Hair follicle dermal papilla cell (primary cell): ENCODE measurements around the gene DPP7. TPM values are rescaled to one million over a fixed set of nuclear protein-coding genes. Genes with fewer than 3 reads are reported as not detected.

Experiments
- small RNA-seq: library from RNA; depleted of rRNA; stranded (forward); fragments of <200 nt; gene quantifications from one replicate; pipeline ENCODE3, GENCODE V24; 2012
- total RNA-seq: library from RNA; depleted of rRNA; stranded (reverse); fragments of >200 nt; gene quantifications from 2 replicates; pipeline ENCODE4 v1.2.3, GENCODE V29; 2012

DPP7 gene
- 68.4 and 81.5 TPM in 2 replicates for total RNA-seq

DNA sequence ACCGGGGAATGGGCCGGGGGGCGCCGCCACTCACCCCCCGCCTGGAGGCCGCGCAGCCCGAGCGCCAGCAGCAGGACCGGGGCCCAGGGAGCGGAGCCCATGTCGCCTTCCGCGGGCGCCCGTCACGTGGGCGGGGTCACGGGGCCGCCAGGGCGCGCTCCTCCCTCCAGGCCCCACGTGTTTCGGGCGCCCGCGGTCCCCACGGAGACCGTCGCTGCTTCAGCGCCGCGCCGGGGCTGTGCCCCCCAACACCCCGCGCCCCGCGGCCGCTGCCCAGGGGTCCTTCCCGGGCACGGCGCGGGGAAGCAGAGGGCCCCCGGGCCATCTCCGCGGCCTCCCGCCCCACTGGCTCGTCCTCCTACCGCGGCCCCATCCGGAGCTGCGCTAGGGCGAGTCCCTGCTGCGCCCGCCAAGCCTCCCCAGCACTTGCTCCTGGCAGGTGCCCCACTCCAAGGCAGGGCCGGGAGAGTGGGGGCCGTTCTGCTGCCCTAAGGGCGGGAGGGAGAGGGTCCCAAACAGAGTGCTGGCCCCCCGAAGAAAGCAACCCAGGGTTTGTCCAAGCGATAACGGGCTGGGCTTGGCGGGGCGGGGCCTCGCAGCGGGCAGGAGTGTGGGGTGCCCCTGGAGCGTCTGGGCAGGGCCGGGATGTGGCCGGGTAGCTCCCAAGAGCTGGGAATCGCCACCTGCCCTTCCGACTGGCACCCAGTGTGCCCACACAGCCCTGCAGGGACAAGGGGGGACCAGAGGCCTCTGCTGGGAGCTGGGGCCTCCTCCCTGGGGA, at the start of gene DPP7:
Gene DPP7, minus strand, starts transcription at position 121 of the 781 bp plus-strand sequence. Its CDS starts 20 bp downstream, at position 101.

DNA sequence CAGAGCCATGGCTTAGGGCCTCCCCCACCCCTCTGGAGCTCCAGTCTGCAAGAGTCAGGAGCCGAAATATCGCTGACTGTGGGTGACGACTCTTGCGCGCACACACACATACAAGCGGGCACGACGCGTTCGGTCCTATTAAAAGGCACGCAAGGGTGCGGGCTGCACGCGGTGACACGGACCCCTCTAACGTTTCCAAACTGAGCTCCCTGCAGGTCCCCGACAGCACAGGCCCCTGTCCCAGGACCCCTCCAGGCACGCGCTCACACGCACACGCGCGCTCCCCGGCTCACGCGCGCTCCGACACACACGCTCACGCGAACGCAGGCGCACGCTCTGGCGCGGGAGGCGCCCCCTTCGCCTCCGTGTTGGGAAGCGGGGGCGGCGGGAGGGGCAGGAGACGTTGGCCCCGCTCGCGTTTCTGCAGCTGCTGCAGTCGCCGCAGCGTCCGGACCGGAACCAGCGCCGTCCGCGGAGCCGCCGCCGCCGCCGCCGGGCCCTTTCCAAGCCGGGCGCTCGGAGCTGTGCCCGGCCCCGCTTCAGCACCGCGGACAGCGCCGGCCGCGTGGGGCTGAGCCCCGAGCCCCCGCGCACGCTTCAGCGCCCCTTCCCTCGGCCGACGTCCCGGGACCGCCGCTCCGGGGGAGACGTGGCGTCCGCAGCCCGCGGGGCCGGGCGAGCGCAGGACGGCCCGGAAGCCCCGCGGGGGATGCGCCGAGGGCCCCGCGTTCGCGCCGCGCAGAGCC, 24.4 kb upstream of the DPP7 start, which contains the start of gene GRIN1:
Gene GRIN1, plus strand, starts transcription at position 433 of the 746 bp plus-strand sequence. CDS start 333 bp downstream, outside the sequence.

DNA sequence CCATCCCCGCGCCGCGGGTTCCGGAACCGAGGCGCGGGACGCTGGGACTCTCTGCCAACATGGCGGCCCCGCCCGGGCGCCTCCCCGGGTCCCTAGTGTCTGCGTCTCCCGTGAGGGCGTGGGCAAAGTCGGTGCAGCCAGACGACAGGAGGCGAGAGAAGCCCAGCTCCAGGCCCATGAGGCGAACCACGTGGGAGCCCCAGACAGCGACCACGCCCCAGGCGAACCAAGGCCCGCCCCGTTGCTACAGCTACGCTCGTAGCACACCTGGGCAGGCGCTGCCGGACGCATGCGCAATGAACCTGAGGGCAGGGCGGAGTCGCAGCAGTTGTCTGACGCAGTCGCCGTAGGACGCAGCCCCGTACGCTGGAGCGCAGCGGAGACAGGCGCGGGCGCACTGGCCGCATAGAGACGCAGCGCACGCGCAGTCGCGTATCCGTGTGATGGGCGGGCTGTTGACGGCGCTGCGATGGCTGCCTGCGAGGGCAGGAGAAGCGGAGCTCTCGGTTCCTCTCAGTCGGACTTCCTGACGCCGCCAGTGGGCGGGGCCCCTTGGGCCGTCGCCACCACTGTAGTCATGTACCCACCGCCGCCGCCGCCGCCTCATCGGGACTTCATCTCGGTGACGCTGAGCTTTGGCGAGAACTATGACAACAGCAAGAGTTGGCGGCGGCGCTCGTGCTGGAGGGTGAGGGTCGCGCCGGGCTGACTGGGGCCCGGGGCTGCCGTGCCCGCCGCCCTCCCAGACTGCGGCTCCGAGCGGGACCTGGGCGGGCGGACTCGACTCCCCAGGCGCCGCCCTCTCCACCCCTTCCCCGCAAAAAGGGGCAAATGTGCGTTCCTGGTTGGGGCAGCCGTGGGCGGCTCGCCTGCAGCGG, 27.8 kb downstream of the DPP7 start, which contains the start of gene MAN1B1:
Gene MAN1B1, plus strand, starts transcription at position 455 of the 878 bp plus-strand sequence. Its CDS starts 15 bp downstream, at position 470.

DNA sequence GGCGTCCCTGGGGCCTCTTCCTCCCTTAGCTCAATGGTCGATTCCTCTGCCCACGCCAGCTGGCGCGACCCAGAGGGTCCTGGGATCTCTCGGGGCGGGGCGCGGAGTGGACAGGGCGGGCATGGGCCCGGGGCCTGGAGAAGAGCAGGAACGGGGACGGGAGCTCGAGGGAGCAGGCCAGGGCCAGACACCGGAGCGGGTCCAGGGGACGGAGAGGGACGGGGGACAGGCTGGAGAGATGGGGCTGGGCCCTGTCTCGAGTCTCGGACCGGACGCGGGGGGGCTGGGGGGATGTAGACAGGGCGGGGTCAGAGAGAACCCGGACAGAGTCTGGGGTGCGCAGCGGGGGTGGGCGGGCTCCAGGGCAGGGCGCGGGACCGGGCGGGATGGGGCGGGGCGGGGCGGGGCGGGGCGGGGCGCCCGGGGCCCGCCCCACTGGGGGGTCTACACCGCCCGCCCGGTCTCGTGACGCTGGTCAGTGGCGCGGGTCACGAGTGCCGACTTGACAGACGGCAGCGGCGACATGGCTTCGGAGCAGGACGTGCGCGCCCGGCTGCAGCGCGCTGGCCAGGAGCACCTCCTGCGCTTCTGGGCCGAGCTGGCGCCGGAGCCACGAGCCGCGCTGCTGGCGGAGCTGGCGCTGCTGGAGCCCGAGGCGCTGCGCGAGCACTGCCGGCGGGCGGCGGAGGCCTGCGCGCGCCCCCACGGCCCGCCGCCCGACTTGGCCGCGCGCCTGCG, 37.4 kb downstream of the DPP7 start, which contains the start of gene UAP1L1:
Gene UAP1L1, plus strand, starts transcription at position 508 of the 738 bp plus-strand sequence. Its CDS starts 16 bp downstream, at position 524.

DNA sequence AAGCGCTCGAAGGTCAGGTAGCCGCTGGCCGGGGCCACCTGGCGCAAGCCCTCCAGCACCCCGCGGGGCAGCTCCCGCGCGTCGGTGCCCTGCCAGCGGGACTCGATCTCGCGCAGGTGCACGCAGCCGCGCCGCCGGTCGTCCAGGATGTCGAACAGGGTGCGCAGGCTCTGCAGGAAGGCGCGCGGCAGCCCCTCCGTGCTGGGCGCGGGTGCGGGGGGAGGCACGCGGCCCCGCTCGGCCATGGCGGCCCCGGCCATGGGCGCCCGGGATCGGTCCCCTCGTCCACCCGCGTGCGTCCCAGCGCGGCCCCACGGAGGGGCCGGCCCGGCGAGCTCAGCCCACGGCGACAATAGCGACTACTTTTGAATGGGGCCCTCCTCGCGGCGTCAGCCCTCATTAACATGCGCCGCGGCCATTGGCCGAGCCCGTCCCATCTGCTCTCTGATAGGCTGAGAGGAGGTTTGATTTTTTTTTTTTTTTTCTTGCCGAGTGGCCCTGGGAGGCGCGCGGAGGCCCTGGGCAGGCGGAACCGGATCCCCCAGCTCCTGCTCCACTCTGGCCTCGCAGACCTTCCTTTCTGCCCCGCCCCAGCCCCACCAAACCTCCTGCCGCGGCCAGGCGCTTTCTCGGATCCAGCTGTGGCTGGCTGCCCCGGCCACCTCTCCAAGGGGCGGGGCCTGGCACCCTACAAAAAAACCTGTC, 44.2 kb downstream of the DPP7 start, which contains the start of gene SAPCD2:
Gene SAPCD2, minus strand, starts transcription at position 357 of the 705 bp plus-strand sequence. Its CDS starts 97 bp downstream, at position 260.

Small RNAs within 50 kb of the gene (small RNA-seq; reads per million reads assigned to genes)
- gene RF00153 = not detected

Other genes starting within 250 kb of the DPP7 start
- gene EDF1, start 248.4 kb downstream of the DPP7 start, total RNA-seq = 119 and 175 TPM in 2 replicates
- gene TRAF2, start 228.2 kb downstream of the DPP7 start, total RNA-seq = 6.6 and 6.8 TPM in 2 replicates
- 133 and 152 TPM in 2 replicates for gene FBXW5, start 170.0 kb downstream of the DPP7 start, total RNA-seq
- gene C8G, start 169.5 kb downstream of the DPP7 start, total RNA-seq = 1.1 TPM in 1 of 2 replicates, not detected in the other
- 0.24 TPM in 1 of 2 replicates, not detected in the other for gene LCN12, start 162.5 kb downstream of the DPP7 start, total RNA-seq
- gene PTGDS, start 137.2 kb downstream of the DPP7 start, total RNA-seq = 16.9 and 20.2 TPM in 2 replicates
- 2.4 and 3.5 TPM in 2 replicates for gene LCNL1, start 131.7 kb downstream of the DPP7 start, total RNA-seq
- gene PAXX, start 122.3 kb downstream of the DPP7 start, total RNA-seq = 7.3 and 8.5 TPM in 2 replicates
- gene CLIC3, start 118.2 kb downstream of the DPP7 start, total RNA-seq = 0.32 and 2.4 TPM in 2 replicates
- 11.9 and 15.1 TPM in 2 replicates for gene ABCA2, start 86.5 kb downstream of the DPP7 start, total RNA-seq
- gene FUT7, start 82.6 kb downstream of the DPP7 start, total RNA-seq = not detected in 2 replicates
- 4.7 and 6.9 TPM in 2 replicates for gene NPDC1, start 68.6 kb downstream of the DPP7 start, total RNA-seq
- not detected in 2 replicates for gene ENTPD2, start 60.7 kb downstream of the DPP7 start, total RNA-seq
- 1.6 and 1.8 TPM in 2 replicates for gene SAPCD2, start 44.2 kb downstream of the DPP7 start, total RNA-seq
- 32.5 and 40.4 TPM in 2 replicates for gene UAP1L1, start 37.2 kb downstream of the DPP7 start, total RNA-seq
- 81.1 and 82.9 TPM in 2 replicates for gene MAN1B1, start 27.7 kb downstream of the DPP7 start, total RNA-seq
- 0.12 TPM in 1 of 2 replicates, not detected in the other for gene GRIN1, start 24.4 kb upstream of the DPP7 start, total RNA-seq
- not detected in 2 replicates for gene LRRC26, start 55.3 kb upstream of the DPP7 start, total RNA-seq
- gene TMEM210, start 57.3 kb upstream of the DPP7 start, total RNA-seq = not detected in 2 replicates
- gene ANAPC2, start 73.8 kb upstream of the DPP7 start, total RNA-seq = 23.5 and 23.8 TPM in 2 replicates
- gene SSNA1, start 73.9 kb upstream of the DPP7 start, total RNA-seq = 46.1 and 55.9 TPM in 2 replicates
- 8.9 and 9.4 TPM in 2 replicates for gene TPRN, start 86.0 kb upstream of the DPP7 start, total RNA-seq
- gene TMEM203, start 90.9 kb upstream of the DPP7 start, total RNA-seq = 32.1 and 32.4 TPM in 2 replicates
- gene NDOR1, start 91.0 kb upstream of the DPP7 start, total RNA-seq = 5.1 and 6.8 TPM in 2 replicates
- gene RNF208, start 107.5 kb upstream of the DPP7 start, total RNA-seq = 0.16 and 0.85 TPM in 2 replicates
- gene CYSRT1, start 110.4 kb upstream of the DPP7 start, total RNA-seq = 0.32 and 0.73 TPM in 2 replicates
- gene RNF224, start 112.8 kb upstream of the DPP7 start, total RNA-seq = 0.16 TPM in 1 of 2 replicates, not detected in the other
- under 0.01 TPM in 1 of 2 replicates, not detected in the other for gene SLC34A3, start 116.2 kb upstream of the DPP7 start, total RNA-seq
- 123 and 132 TPM in 2 replicates for gene TUBB4B, start 126.6 kb upstream of the DPP7 start, total RNA-seq
- not detected in 2 replicates for gene STPG3, start 136.6 kb upstream of the DPP7 start, total RNA-seq
- 56.8 and 59.1 TPM in 2 replicates for gene NELFB, start 140.6 kb upstream of the DPP7 start, total RNA-seq
- gene TOR4A, start 163.0 kb upstream of the DPP7 start, total RNA-seq = 4.9 and 6.8 TPM in 2 replicates
- not detected in 2 replicates for gene NRARP, start 187.5 kb upstream of the DPP7 start, total RNA-seq